ENCODE results near the gene OGFOD3. TPM values are rescaled to one million over a fixed set of nuclear protein-coding genes. Genes with fewer than 3 reads are reported as not detected.

The OGFOD3 gene
- total and polyA plus RNA-seq, 2 experiments from 2014 or later: 9.6 to 24.6 TPM

GRCh38 chr17:82371333-82372248 lies 46.8 kb downstream of the OGFOD3 start, which contains the start of gene UTS2R:
Gene UTS2R (plus strand): TSS chr17:82371765. CDS start chr17:82374325, 2,560 bp downstream.
- Histone ChIP-seq H2AFZ (peak within 1 kb of the TSS; percentile 78), H3K9me2 (ENCODE audit: insufficient read depth) (no peaks in the 10 kb centered on the region), H3K4me1 (ENCODE audit: insufficient read depth) (no peaks in the 10 kb centered on the region; the same call in 1 of the 2 replicates), H3K4me3 (peak within 1 kb of the TSS; percentile 51), H4K20me1 (replicated peaks; ENCODE audit: insufficient read depth) (no peaks in the 10 kb centered on the region), H3K36me3 (ENCODE audit: insufficient read depth) (no peaks in the 10 kb centered on the region), H3F3A (replicated peaks; ENCODE audit: low read depth) (no peaks in the 10 kb centered on the region), H3K4me2 (peak within 1 kb of the TSS; percentile 77), H3K27me3 (ENCODE audit: insufficient read depth) (peaks cover 61% of the 10 kb centered on the region), H3K79me2 (replicated peaks; ENCODE audit: insufficient read depth) (no peaks in the 10 kb centered on the region), H3K27ac (ENCODE audit: low read depth) (no peak within 1 kb of the TSS)
- Mint-ChIP-seq H3K4me1 (peaks cover 5% of the 10 kb centered on the region), H3K4me3 (peak within 1 kb of the TSS; percentile 55), H3K27ac (no peak within 1 kb of the TSS), H3K9me3 (peaks cover 12% of the 10 kb centered on the region; the same call in 2 of the 3 replicates), H3K36me3 (ENCODE audit: low read depth) (peaks cover 4% of the 10 kb centered on the region; the same call in 2 of the 3 replicates), H3K27me3 (ENCODE audit: insufficient read depth, low read depth, poor library complexity) (peaks cover 50% of the 10 kb centered on the region)
- peak; percentile 19 for ATAC-seq
- TF ChIP-seq NANOG (IDR thresholded peaks at IDR 0.05; ENCODE audit: borderline replicate concordance): no peak
- peak; percentile 49 for TF ChIP-seq EZH2 (IDR thresholded peaks at IDR 0.05; ENCODE audit: low read depth, unreplicated experiment)
- TF ChIP-seq REST (IDR thresholded peaks at IDR 0.05; ENCODE audit: unreplicated experiment): no peak
- no peak for TF ChIP-seq JUNB (IDR thresholded peaks at IDR 0.05; ENCODE audit: unreplicated experiment)
- TF ChIP-seq EZH2phosphoT487 (IDR thresholded peaks at IDR 0.05; ENCODE audit: unreplicated experiment): no peak
- TF ChIP-seq, protein P1, sequence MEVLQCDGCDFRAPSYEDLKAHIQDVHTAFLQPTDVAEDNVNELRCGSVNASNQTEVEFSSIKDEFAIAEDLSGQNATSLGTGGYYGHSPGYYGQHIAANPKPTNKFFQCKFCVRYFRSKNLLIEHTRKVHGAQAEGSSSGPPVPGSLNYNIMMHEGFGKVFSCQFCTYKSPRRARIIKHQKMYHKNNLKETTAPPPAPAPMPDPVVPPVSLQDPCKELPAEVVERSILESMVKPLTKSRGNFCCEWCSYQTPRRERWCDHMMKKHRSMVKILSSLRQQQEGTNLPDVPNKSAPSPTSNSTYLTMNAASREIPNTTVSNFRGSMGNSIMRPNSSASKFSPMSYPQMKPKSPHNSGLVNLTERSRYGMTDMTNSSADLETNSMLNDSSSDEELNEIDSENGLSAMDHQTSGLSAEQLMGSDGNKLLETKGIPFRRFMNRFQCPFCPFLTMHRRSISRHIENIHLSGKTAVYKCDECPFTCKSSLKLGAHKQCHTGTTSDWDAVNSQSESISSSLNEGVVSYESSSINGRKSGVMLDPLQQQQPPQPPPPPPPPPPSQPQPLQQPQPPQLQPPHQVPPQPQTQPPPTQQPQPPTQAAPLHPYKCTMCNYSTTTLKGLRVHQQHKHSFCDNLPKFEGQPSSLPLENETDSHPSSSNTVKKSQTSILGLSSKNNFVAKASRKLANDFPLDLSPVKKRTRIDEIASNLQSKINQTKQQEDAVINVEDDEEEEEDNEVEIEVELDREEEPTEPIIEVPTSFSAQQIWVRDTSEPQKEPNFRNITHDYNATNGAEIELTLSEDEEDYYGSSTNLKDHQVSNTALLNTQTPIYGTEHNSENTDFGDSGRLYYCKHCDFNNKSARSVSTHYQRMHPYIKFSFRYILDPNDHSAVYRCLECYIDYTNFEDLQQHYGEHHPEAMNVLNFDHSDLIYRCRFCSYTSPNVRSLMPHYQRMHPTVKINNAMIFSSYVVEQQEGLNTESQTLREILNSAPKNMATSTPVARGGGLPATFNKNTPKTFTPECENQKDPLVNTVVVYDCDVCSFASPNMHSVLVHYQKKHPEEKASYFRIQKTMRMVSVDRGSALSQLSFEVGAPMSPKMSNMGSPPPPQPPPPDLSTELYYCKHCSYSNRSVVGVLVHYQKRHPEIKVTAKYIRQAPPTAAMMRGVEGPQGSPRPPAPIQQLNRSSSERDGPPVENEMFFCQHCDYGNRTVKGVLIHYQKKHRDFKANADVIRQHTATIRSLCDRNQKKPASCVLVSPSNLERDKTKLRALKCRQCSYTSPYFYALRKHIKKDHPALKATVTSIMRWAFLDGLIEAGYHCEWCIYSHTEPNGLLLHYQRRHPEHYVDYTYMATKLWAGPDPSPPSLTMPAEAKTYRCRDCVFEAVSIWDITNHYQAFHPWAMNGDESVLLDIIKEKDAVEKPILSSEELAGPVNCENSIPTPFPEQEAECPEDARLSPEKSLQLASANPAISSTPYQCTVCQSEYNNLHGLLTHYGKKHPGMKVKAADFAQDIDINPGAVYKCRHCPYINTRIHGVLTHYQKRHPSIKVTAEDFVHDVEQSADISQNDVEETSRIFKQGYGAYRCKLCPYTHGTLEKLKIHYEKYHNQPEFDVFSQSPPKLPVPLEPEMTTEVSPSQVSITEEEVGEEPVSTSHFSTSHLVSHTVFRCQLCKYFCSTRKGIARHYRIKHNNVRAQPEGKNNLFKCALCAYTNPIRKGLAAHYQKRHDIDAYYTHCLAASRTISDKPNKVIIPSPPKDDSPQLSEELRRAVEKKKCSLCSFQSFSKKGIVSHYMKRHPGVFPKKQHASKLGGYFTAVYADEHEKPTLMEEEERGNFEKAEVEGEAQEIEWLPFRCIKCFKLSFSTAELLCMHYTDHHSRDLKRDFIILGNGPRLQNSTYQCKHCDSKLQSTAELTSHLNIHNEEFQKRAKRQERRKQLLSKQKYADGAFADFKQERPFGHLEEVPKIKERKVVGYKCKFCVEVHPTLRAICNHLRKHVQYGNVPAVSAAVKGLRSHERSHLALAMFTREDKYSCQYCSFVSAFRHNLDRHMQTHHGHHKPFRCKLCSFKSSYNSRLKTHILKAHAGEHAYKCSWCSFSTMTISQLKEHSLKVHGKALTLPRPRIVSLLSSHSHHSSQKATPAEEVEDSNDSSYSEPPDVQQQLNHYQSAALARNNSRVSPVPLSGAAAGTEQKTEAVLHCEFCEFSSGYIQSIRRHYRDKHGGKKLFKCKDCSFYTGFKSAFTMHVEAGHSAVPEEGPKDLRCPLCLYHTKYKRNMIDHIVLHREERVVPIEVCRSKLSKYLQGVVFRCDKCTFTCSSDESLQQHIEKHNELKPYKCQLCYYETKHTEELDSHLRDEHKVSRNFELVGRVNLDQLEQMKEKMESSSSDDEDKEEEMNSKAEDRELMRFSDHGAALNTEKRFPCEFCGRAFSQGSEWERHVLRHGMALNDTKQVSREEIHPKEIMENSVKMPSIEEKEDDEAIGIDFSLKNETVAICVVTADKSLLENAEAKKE (CRISPR knock-in tag; IDR thresholded peaks at IDR 0.05): no peak
- DNase-seq (ENCODE audit: low spot score): peak; percentile 69
